HCT116 (cell line): ENCODE measurements around the gene STK32C. TPM values are rescaled to one million over a fixed set of nuclear protein-coding genes. Genes with fewer than 3 reads are reported as not detected.

ENCODE experiments used
- ATAC-seq: fragments of 200-7000 bp; cut with Tn5 transposase; 2 replicates; pipeline ENCODE4 v1.9.1; 2020; ENCODE audit warnings: mild to moderate bottlenecking, moderate library complexity
- BruUV-seq: library from RNA; stranded (reverse); fragments of 400-500 nt; replicated peaks from 2 replicates; lab custom pipeline; 2021; lab: Mats Ljungman, UMichigan
- CTCF ChIA-PET: fragments of 300-600 bp; sonication (Branson Sonifier 250); formaldehyde crosslinking; loops from one replicate; lab custom pipeline; 2021; ENCODE audit warnings: antibody characterized with exemption; lab: Charles Lee
- POLR2A ChIA-PET: fragments of 300-600, 350-600 bp; sonication (Branson Sonifier 250); formaldehyde crosslinking; loops from one replicate; lab custom pipeline; 2021; ENCODE audit warnings: antibody characterized with exemption; lab: Charles Lee
- RAD21 ChIA-PET, 2 experiments: fragments of 300-600 bp; sonication (Branson Sonifier 250); formaldehyde crosslinking; loops; one replicate each; lab custom pipeline; 2023; ENCODE audit warnings: low total read pairs in 2 of 2; ENCODE audit not compliant: uncharacterized antibody in 2 of 2, unreplicated experiment in 2 of 2, low non-redundant PET in 1 of 2; lab: Charles Lee
- DNase-seq: peaks from one replicate; pipeline ENCODE4 v3.0.0-alpha.2; 2010; ENCODE audit warnings: low read depth, low spot score
- H2AFZ ChIP-seq: fragments of 200-600 bp; shearing (Covaris generic), sonication (generic); 2 replicates; pipeline ENCODE4 v1.6.1; 2017; ENCODE audit warnings: low read depth, mixed run types, mixed read lengths, antibody characterized with exemption, low read length; ENCODE audit not compliant: poor library complexity, severe bottlenecking
- H3K27ac ChIP-seq: 2 replicates; pipeline ENCODE4 v1.5.1; 2012; ENCODE audit warnings: low read depth, low read length
- H3K27me3 ChIP-seq: fragments of 200-600 bp; sonication (generic); 2 replicates; pipeline ENCODE4 v1.6.1; 2016; ENCODE audit warnings: mixed run types, low read length, mixed read lengths; ENCODE audit not compliant: insufficient read depth
- H3K36me3 ChIP-seq, 2 experiments: fragments of 200-500 bp in 1 of 2; fragments of 200-600 bp in 1 of 2; sonication (Bioruptor generic) in 1 of 2; sonication (generic) in 1 of 2; 2 replicates each; pipeline versions ENCODE4 v1.5.1 to v1.6.1; 2014 to 2016; ENCODE audit warnings: low read length in 2 of 2, inconsistent platforms in 1 of 2, mixed read lengths in 1 of 2, mixed run types in 1 of 2; ENCODE audit not compliant: insufficient read depth in 2 of 2, control insufficient read depth in 1 of 2
- H3K4me1 ChIP-seq, 2 experiments: fragments of 200-600 bp in 1 of 2; sonication (generic) in 1 of 2; 2 replicates each; pipeline versions ENCODE4 v1.5.1 to v1.6.1; 2012 to 2017; ENCODE audit warnings: low read length in 2 of 2, inconsistent platforms in 1 of 2, mild to moderate bottlenecking in 1 of 2, mixed read lengths in 1 of 2, mixed run types in 1 of 2, moderate library complexity in 1 of 2; ENCODE audit not compliant: insufficient read depth in 2 of 2, control insufficient read depth in 1 of 2
- H3K4me2 ChIP-seq: fragments of 200-600 bp; sonication (generic); 2 replicates; pipeline ENCODE4 v1.6.1; 2017; ENCODE audit warnings: mixed run types, low read length, mixed read lengths
- H3K4me3 ChIP-seq, 2 experiments: fragments of 200-600 bp in 1 of 2; sonication (generic) in 1 of 2; replicated peaks in 1 of 2; 2 replicates each; pipeline ENCODE4 v1.5.1; 2011 to 2016; ENCODE audit warnings: low read length in 2 of 2, control low read depth in 1 of 2, low read depth in 1 of 2, mild to moderate bottlenecking in 1 of 2, mixed read lengths in 1 of 2, mixed run types in 1 of 2
- H3K79me2 ChIP-seq: fragments of 200-600 bp; sonication (generic); 2 replicates; pipeline ENCODE4 v1.6.1; 2017; ENCODE audit warnings: mild to moderate bottlenecking, mixed run types, low read length, moderate library complexity, mixed read lengths; ENCODE audit not compliant: insufficient read depth
- H3K9ac ChIP-seq: fragments of 200-600 bp; sonication (generic); 2 replicates; pipeline ENCODE4 v1.6.1; 2016; ENCODE audit warnings: low read length, mixed read lengths
- H3K9me2 ChIP-seq: fragments of 200-600 bp; sonication (generic), shearing (Covaris generic); 2 replicates; pipeline ENCODE4 v1.6.1; 2017; ENCODE audit warnings: mixed run types, mild to moderate bottlenecking, moderate library complexity; ENCODE audit not compliant: insufficient read depth
- H3K9me3 ChIP-seq, 2 experiments: fragments of 200-500 bp in 1 of 2; fragments of 200-600 bp in 1 of 2; sonication (Bioruptor generic) in 1 of 2; sonication (generic) in 1 of 2; 2 replicates each; pipeline ENCODE4 v1.6.1; 2014 to 2017; ENCODE audit warnings: low read length in 2 of 2, mixed read lengths in 2 of 2, inconsistent platforms in 1 of 2, low read depth in 1 of 2, mild to moderate bottlenecking in 1 of 2, mixed run types in 1 of 2, moderate library complexity in 1 of 2; ENCODE audit not compliant: control insufficient read depth in 1 of 2, insufficient read depth in 1 of 2
- H4K20me1 ChIP-seq: fragments of 200-600 bp; sonication (generic), shearing (Covaris generic); 2 replicates; pipeline ENCODE4 v1.6.1; 2017; ENCODE audit warnings: mixed run types, mild to moderate bottlenecking, moderate library complexity; ENCODE audit not compliant: insufficient read depth
- ATF3 ChIP-seq: IDR thresholded peaks from 2 replicates; pipeline ENCODE4 v1.6.1; 2012
- CBX3 ChIP-seq: IDR thresholded peaks from 2 replicates; pipeline ENCODE4 v1.6.1; 2012; ENCODE audit warnings: low read depth
- CEBPB ChIP-seq: IDR thresholded peaks from 2 replicates; pipeline ENCODE4 v1.6.1; 2012; ENCODE audit warnings: low read depth
- CTCF ChIP-seq, 3 experiments: fragments of 200-600 bp in 1 of 3; sonication (generic) in 1 of 3; IDR thresholded peaks in 2 of 3; conservative IDR thresholded peaks in 1 of 3; 2 replicates each; pipeline ENCODE4 v1.5.1; 2012 to 2017; ENCODE audit warnings: low read depth in 2 of 3, low read length in 2 of 3, antibody characterized with exemption in 1 of 3, borderline replicate concordance in 1 of 3, control low read depth in 1 of 3, mild to moderate bottlenecking in 1 of 3, mixed read lengths in 1 of 3, mixed run types in 1 of 3, moderate library complexity in 1 of 3; ENCODE audit not compliant: insufficient read depth in 1 of 3
- EZH2 ChIP-seq: fragments of 200-600 bp; sonication (generic); IDR thresholded peaks from 2 replicates; pipeline ENCODE4 v1.6.1; 2017; ENCODE audit warnings: antibody characterized with exemption, mixed run types
- EZH2phosphoT487 ChIP-seq: fragments of 200-600 bp; IDR thresholded peaks from 2 replicates; pipeline ENCODE4 v1.6.1; 2018; ENCODE audit warnings: antibody characterized with exemption, borderline replicate concordance
- POLR2A ChIP-seq: IDR thresholded peaks from 2 replicates; pipeline ENCODE4 v1.7.0; 2011; ENCODE audit warnings: borderline replicate concordance; ENCODE audit not compliant: insufficient read depth, insufficient read length; ENCODE audit errors: extremely low read depth
- POLR2AphosphoS5 ChIP-seq: IDR thresholded peaks from 2 replicates; pipeline ENCODE4 v1.6.1; 2011; ENCODE audit warnings: mild to moderate bottlenecking, low read depth, low read length, moderate library complexity
- SIN3A ChIP-seq: IDR thresholded peaks from 2 replicates; pipeline ENCODE4 v1.6.1; 2012; ENCODE audit warnings: low read depth
- SP1 ChIP-seq: IDR thresholded peaks from 2 replicates; pipeline ENCODE4 v1.6.1; 2012; ENCODE audit warnings: low read depth
- TCF7L2 ChIP-seq: IDR thresholded peaks from 2 replicates; pipeline ENCODE4 v1.7.0; 2011; ENCODE audit warnings: borderline replicate concordance, inconsistent platforms; ENCODE audit not compliant: insufficient read depth, insufficient read length; ENCODE audit errors: extremely low read depth
- ZNF274 ChIP-seq: fragments of 200-500 bp; sonication (Bioruptor generic); IDR thresholded peaks from 2 replicates; pipeline ENCODE4 v1.6.1; 2014; ENCODE audit warnings: mild to moderate bottlenecking, low read depth, low read length, inconsistent platforms
- intact Hi-C: fragments of 100-400 bp; cut with micrococcal nuclease; formaldehyde crosslinking; loops from 2 replicates; pipeline ENCODE4 v1.10.0; 2022
- total RNA-seq: library from RNA; stranded (reverse); gene quantifications from one replicate; pipeline ENCODE4 v1.2.1, GENCODE V29; 2021; ENCODE audit not compliant: unreplicated experiment
- TF ChIP-seq, protein P1 (sequence below): IDR thresholded peaks from 2 replicates; pipeline ENCODE4 v1.6.1; 2012; ENCODE audit warnings: low read depth

The STK32C gene
- total RNA-seq, 1 experiment from 2014 or later: 29.7 TPM

GRCh38 chr10:132270721-132271457 lies 36.9 kb downstream of the STK32C start (continued):
- TF ChIP-seq SIN3A (no peak), CTCF (IDR thresholded peaks at IDR 0.05 in 2 of 3, conservative IDR thresholded peaks at IDR 0.05 in 1 of 3; ENCODE audit: borderline replicate concordance in 1 of 3, insufficient read depth in 1 of 3, low read depth in 2 of 3, low read length in 2 of 3) (no peak), EZH2phosphoT487 (no peak)

GRCh38 chr10:132270256-132270655 lies 37.5 kb downstream of the STK32C start:
- POLR2A ChIA-PET: no interaction called here
- Histone ChIP-seq H3K9me3 (no peaks in the 10 kb centered on the region), H3K9me2 (no peaks in the 10 kb centered on the region), H3K27ac (no peak overlapping the region), H3K4me3 (no peak overlapping the region), H4K20me1 (no peaks in the 10 kb centered on the region), H2AFZ (no peak overlapping the region), H3K4me1 (no peaks in the 10 kb centered on the region), H3K36me3 (no peaks in the 10 kb centered on the region), H3K9ac (no peak overlapping the region), H3K27me3 (no peaks in the 10 kb centered on the region), H3K4me2 (no peak overlapping the region), H3K79me2 (no peaks in the 10 kb centered on the region)
- CTCF ChIA-PET: no interaction called here
- RAD21 ChIA-PET: no interaction called here
- ATAC-seq: no peak
- no TSS peak for BruUV-seq
- DNase-seq: no peak
- intact Hi-C loops: no loop called here
- TF ChIP-seq EZH2 (no peak), CBX3 (no peak), TCF7L2 (no peak), CEBPB (no peak), CTCF (IDR thresholded peaks at IDR 0.05 in 2 of 3, conservative IDR thresholded peaks at IDR 0.05 in 1 of 3; ENCODE audit: borderline replicate concordance in 1 of 3, insufficient read depth in 1 of 3, low read depth in 2 of 3, low read length in 2 of 3) (no peak), POLR2A (no peak), SIN3A (no peak), SP1 (no peak), ZNF274 (no peak), POLR2AphosphoS5 (no peak), EZH2phosphoT487 (no peak), ATF3 (no peak)
- TF ChIP-seq, protein P1, sequence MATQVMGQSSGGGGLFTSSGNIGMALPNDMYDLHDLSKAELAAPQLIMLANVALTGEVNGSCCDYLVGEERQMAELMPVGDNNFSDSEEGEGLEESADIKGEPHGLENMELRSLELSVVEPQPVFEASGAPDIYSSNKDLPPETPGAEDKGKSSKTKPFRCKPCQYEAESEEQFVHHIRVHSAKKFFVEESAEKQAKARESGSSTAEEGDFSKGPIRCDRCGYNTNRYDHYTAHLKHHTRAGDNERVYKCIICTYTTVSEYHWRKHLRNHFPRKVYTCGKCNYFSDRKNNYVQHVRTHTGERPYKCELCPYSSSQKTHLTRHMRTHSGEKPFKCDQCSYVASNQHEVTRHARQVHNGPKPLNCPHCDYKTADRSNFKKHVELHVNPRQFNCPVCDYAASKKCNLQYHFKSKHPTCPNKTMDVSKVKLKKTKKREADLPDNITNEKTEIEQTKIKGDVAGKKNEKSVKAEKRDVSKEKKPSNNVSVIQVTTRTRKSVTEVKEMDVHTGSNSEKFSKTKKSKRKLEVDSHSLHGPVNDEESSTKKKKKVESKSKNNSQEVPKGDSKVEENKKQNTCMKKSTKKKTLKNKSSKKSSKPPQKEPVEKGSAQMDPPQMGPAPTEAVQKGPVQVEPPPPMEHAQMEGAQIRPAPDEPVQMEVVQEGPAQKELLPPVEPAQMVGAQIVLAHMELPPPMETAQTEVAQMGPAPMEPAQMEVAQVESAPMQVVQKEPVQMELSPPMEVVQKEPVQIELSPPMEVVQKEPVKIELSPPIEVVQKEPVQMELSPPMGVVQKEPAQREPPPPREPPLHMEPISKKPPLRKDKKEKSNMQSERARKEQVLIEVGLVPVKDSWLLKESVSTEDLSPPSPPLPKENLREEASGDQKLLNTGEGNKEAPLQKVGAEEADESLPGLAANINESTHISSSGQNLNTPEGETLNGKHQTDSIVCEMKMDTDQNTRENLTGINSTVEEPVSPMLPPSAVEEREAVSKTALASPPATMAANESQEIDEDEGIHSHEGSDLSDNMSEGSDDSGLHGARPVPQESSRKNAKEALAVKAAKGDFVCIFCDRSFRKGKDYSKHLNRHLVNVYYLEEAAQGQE: no peak
